Liver (tissue), 9 donors: ENCODE data around the gene SLC35A3. TPM values are rescaled to one million over a fixed set of nuclear protein-coding genes. Genes with fewer than 3 reads are reported as not detected.

Experiments
- DNase-seq: peaks from one replicate; pipeline ENCODE4 v3.0.0-alpha.2; 2017; ENCODE audit warnings: low spot score
- H3K27ac ChIP-seq, 2 donors: one replicate each; pipeline ENCODE4 v1.7.0; 2013; ENCODE audit warnings: inconsistent platforms in 2 of 2, low read length in 2 of 2, control low read depth in 1 of 2, low read depth in 1 of 2, mild to moderate bottlenecking in 1 of 2
- H3K27me3 ChIP-seq, 4 donors: one replicate each; pipeline versions ENCODE4 v1.6.1 to v1.7.0; 2013; ENCODE audit warnings: low read length in 3 of 4, inconsistent platforms in 1 of 4, mild to moderate bottlenecking in 1 of 4, moderate library complexity in 1 of 4; ENCODE audit not compliant: control insufficient read depth in 4 of 4, insufficient read depth in 4 of 4
- H3K36me3 ChIP-seq, 4 donors: one replicate each; pipeline versions ENCODE4 v1.6.1 to v1.7.0; 2013; ENCODE audit warnings: low read length in 3 of 4, mild to moderate bottlenecking in 3 of 4, low read depth in 1 of 4, moderate library complexity in 1 of 4; ENCODE audit not compliant: control insufficient read depth in 4 of 4, insufficient read depth in 3 of 4
- H3K4me1 ChIP-seq, 4 donors: one replicate each; pipeline versions ENCODE4 v1.6.1 to v1.7.0; 2013; ENCODE audit warnings: low read length in 3 of 4, mild to moderate bottlenecking in 3 of 4, moderate library complexity in 1 of 4; ENCODE audit not compliant: control insufficient read depth in 4 of 4, insufficient read depth in 4 of 4
- H3K4me3 ChIP-seq, 3 donors: one replicate each; pipeline versions ENCODE4 v1.6.1 to v1.7.0; 2013; ENCODE audit warnings: low read length in 3 of 3, control low read depth in 1 of 3, low read depth in 1 of 3, mild to moderate bottlenecking in 1 of 3
- H3K9ac ChIP-seq, 2 donors: one replicate each; pipeline ENCODE4 v1.7.0; 2013; ENCODE audit warnings: low read length in 2 of 2, mild to moderate bottlenecking in 2 of 2, moderate library complexity in 2 of 2, control low read depth in 1 of 2, low read depth in 1 of 2
- H3K9me3 ChIP-seq, 4 donors: one replicate each; pipeline versions ENCODE4 v1.6.1 to v1.7.0; 2013; ENCODE audit warnings: low read length in 3 of 4; ENCODE audit not compliant: control insufficient read depth in 4 of 4
- EGR1 ChIP-seq, 2 donors: IDR thresholded peaks; 2 replicates each; pipeline ENCODE4 v1.6.1; 2016 to 2018; ENCODE audit warnings: antibody characterized with exemption in 2 of 2, low read depth in 2 of 2
- FOXA1 ChIP-seq: IDR thresholded peaks from 2 replicates; pipeline ENCODE4 v1.6.1; 2016; ENCODE audit warnings: antibody characterized with exemption
- FOXA2 ChIP-seq: IDR thresholded peaks from 2 replicates; pipeline ENCODE4 v1.6.1; 2016; ENCODE audit warnings: antibody characterized with exemption
- GABPA ChIP-seq, 2 donors: IDR thresholded peaks in 1 of 2; conservative IDR thresholded peaks in 1 of 2; 2 replicates each; pipeline ENCODE4 v1.6.1; 2016; ENCODE audit warnings: antibody characterized with exemption in 2 of 2, mild to moderate bottlenecking in 1 of 2, moderate library complexity in 1 of 2
- HNF4A ChIP-seq, 2 donors: conservative IDR thresholded peaks; 2 replicates each; pipeline ENCODE4 v1.6.1; 2016; ENCODE audit warnings: antibody characterized with exemption in 2 of 2, mild to moderate bottlenecking in 2 of 2
- HNF4G ChIP-seq: IDR thresholded peaks from 2 replicates; pipeline ENCODE4 v1.6.1; 2016; ENCODE audit warnings: antibody characterized with exemption
- JUND ChIP-seq, 2 donors: IDR thresholded peaks; 2 replicates each; pipeline ENCODE4 v1.6.1; 2016; ENCODE audit warnings: antibody characterized with exemption in 2 of 2
- NR2F2 ChIP-seq: IDR thresholded peaks from 2 replicates; pipeline ENCODE4 v1.6.1; 2016; ENCODE audit warnings: antibody characterized with exemption
- RAD21 ChIP-seq, 2 donors: IDR thresholded peaks; 2 replicates each; pipeline ENCODE4 v1.6.1; 2016; ENCODE audit warnings: antibody characterized with exemption in 2 of 2, mild to moderate bottlenecking in 2 of 2
- RXRA ChIP-seq, 2 donors: IDR thresholded peaks; 2 replicates each; pipeline ENCODE4 v1.6.1; 2017 to 2018; ENCODE audit warnings: antibody characterized with exemption in 2 of 2, mild to moderate bottlenecking in 1 of 2
- SP1 ChIP-seq: IDR thresholded peaks from 2 replicates; pipeline ENCODE4 v1.6.1; 2018; ENCODE audit warnings: antibody characterized with exemption, mild to moderate bottlenecking
- TAF1 ChIP-seq: conservative IDR thresholded peaks from 2 replicates; pipeline ENCODE4 v1.6.1; 2016; ENCODE audit warnings: antibody characterized with exemption, mild to moderate bottlenecking
- YY1 ChIP-seq: IDR thresholded peaks from 2 replicates; pipeline ENCODE4 v1.6.1; 2016; ENCODE audit warnings: antibody characterized with exemption, mild to moderate bottlenecking
- WGBS: extraction: QIAGEN DNeasy Blood & Tissue Kit; methylation state at CpG from one replicate; pipeline ENCODE4 v1.1.7; 2013; 5-methylcytosine and 5-hydroxymethylcytosine counted together
- polyA plus RNA-seq, 2 donors: library from polyadenylated mRNA; stranded (reverse) in 1 of 2; unstranded in 1 of 2; fragments of 200-250 nt in 1 of 2; fragments of >200 nt in 1 of 2; fragmentation: Nextera tagmentation in 1 of 2; extraction: Ambion mirVana in 1 of 2; gene quantifications; one replicate each; pipeline versions ENCODE4 v1.2.1 to v1.2.3, GENCODE V29; 2013 to 2015
- total RNA-seq, 2 donors: library from RNA; depleted of rRNA; stranded (reverse); fragments of >200 nt; gene quantifications; one replicate each; pipeline ENCODE4 v1.2.3, GENCODE V29; 2014
- TF ChIP-seq, protein P1 (sequence below): IDR thresholded peaks from 2 replicates; pipeline ENCODE4 v1.6.1; 2016; ENCODE audit warnings: antibody characterized with exemption, mild to moderate bottlenecking
- TF ChIP-seq, protein P2 (sequence below): fragments of 150-350 bp; IDR thresholded peaks from 2 replicates; pipeline ENCODE4 v1.5.1; 2017; ENCODE audit warnings: improper control_type of control experiment, low read depth, low read length; ENCODE audit not compliant: missing input control
- TF ChIP-seq, protein P3 (sequence below): IDR thresholded peaks from 2 replicates; pipeline ENCODE4 v1.6.1; 2016; ENCODE audit warnings: antibody characterized with exemption
- donor health status: healthy.
- donor health status: healthy.
- donor health status: healthy.
- donor health status: healthy.
- donor health status: healthy.

The SLC35A3 gene
- total and polyA plus RNA-seq, 4 donors, result 12.1 to 35.1 (median 14.4) TPM

DNA sequence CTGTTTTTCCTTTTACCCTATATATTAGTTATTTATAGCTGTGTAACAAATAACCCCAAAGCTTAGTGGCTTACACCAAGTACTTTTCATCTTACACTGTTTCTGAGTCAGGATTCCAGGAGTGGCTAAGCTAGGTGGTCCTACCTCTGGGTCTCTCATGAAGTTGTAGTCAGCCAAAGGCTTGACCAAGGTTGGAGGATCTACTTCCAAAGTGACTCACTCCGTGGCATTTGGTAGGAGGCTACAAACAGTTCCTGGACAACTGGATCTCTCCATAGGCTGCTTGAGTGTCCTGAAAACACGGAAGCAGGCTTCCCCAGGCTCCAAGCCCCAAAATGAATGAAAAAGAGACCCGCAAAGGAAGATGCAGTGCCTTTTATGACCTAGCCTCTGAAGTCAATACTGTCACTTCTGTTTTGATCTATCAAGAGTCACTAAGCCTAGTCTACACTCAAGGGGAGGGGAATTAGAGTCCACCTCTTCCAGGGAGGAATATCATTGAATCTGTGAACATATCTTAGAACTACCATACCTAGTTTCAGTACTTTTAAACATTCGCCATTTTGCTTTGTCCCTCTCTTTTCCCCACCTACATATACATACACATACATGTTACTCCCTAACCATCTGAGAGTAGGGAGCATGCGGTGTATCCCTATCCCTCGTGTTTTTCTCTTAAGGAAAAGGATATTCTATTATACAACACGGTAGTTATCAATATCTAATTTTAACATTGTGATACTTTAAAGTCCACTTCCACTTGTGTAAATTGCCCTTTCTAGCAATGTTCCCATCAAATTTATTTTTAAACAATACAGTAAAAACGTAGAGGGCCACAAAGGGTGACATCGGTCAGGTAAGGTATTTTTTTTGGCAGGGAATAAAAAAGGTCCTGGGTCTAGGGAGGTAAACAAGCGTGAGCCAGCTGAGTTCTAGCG lies 67.2 kb downstream of the SLC35A3 start:
- DNase-seq, result no peak
- peak overlapping the region; percentile 70 to 92 (median 89) for H3K4me3 ChIP-seq
- H3K9ac ChIP-seq, result peak overlapping the region; percentile 94 to 100
- WGBS, result 22% methylated on average over 11 of the region's 11 CpGs
- H3K27ac ChIP-seq, result peak overlapping the region; percentile 89 to 95
- H3K9me3 ChIP-seq, result no peaks in the 10 kb centered on the region
- H3K4me1 ChIP-seq, result peaks cover 2 to 19% (median 4%) of the 10 kb centered on the region in 4 donors
- no peaks in the 10 kb centered on the region for H3K27me3 ChIP-seq
- TF ChIP-seq NR2F2 (no peak), TAF1 (no peak), FOXA2 (no peak)
- H3K36me3 ChIP-seq, result no peaks in the 10 kb centered on the region

DNA sequence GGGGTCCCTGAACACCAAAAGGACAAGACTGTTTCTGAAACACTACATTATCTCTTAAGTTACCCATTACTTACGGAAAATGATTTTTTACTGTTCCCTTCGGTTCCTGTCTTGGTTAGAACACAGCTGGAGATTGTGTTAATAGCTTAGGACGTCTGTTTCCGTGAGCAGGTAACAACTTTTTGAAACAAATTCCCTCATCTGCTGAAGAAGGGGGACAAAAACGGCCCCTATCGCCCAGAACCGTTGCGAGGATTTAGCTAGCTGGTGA lies 67.8 kb downstream of the SLC35A3 start:
- Histone ChIP-seq H3K27me3 (no peaks in the 10 kb centered on the region), H3K27ac (peak overlapping the region; percentile 89 to 95), H3K4me1 (peaks cover 2 to 21% (median 6%) of the 10 kb centered on the region in 4 donors), H3K36me3 (no peaks in the 10 kb centered on the region), H3K9me3 (no peaks in the 10 kb centered on the region), H3K9ac (peak overlapping the region; percentile 94 to 100), H3K4me3 (peak overlapping the region; percentile 70 to 92 (median 89))
- WGBS, result under 1% methylated on average over 8 of the region's 8 CpGs
- no peak for DNase-seq
- TF ChIP-seq FOXA2 (no peak), YY1 (no peak), TAF1 (peak; percentile 58), EGR1 (IDR thresholded peaks at IDR 0.05; ENCODE audit: low read depth in 2 of 2) (no peak), JUND (IDR thresholded peaks at IDR 0.05) (no peak), GABPA (IDR thresholded peaks at IDR 0.05 in 1 of 2, conservative IDR thresholded peaks at IDR 0.05 in 1 of 2) (no peak), RXRA (IDR thresholded peaks at IDR 0.05) (peak in 1 of 2 donors; percentile 3)
- TF ChIP-seq, protein P1, sequence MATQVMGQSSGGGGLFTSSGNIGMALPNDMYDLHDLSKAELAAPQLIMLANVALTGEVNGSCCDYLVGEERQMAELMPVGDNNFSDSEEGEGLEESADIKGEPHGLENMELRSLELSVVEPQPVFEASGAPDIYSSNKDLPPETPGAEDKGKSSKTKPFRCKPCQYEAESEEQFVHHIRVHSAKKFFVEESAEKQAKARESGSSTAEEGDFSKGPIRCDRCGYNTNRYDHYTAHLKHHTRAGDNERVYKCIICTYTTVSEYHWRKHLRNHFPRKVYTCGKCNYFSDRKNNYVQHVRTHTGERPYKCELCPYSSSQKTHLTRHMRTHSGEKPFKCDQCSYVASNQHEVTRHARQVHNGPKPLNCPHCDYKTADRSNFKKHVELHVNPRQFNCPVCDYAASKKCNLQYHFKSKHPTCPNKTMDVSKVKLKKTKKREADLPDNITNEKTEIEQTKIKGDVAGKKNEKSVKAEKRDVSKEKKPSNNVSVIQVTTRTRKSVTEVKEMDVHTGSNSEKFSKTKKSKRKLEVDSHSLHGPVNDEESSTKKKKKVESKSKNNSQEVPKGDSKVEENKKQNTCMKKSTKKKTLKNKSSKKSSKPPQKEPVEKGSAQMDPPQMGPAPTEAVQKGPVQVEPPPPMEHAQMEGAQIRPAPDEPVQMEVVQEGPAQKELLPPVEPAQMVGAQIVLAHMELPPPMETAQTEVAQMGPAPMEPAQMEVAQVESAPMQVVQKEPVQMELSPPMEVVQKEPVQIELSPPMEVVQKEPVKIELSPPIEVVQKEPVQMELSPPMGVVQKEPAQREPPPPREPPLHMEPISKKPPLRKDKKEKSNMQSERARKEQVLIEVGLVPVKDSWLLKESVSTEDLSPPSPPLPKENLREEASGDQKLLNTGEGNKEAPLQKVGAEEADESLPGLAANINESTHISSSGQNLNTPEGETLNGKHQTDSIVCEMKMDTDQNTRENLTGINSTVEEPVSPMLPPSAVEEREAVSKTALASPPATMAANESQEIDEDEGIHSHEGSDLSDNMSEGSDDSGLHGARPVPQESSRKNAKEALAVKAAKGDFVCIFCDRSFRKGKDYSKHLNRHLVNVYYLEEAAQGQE, result no peak

DNA sequence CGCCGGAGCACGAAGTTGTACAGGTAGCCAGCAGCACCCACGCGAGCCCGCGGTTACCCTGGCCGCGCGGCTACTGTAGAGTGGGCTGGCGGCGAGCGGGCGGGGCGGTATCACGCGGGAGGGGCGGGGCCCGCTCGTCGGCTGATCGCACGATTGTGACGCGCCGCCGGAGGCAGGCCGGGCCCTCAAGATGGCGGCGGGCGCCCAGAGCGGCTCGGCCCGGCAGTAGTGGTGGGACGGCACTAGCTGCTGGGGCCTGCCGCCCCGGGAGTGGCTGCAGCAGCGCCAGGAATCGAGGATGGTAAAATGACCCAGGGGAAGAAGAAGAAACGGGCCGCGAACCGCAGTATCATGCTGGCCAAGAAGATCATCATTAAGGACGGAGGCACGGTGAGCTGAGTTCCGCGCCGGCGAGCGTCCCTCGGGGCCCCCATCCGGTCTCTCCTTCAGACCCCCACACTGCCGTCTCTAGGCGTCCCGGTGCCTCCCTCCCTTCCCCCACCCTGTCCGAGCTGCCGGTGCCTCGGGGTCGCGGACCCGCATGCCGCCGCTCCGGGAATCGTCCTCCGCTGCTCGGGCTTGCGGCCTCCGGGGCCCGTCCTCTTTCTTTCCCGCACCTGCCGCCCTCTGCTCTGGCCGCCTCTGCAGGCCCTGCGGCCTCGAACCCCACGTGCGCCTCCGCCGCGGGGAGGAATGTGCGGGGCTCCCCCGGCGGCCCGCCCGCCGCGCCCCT lies 68.3 kb downstream of the SLC35A3 start:
- Histone ChIP-seq H3K27me3 (no peaks in the 10 kb centered on the region), H3K36me3 (no peaks in the 10 kb centered on the region), H3K27ac (peak overlapping the region; percentile 89 to 95), H3K9ac (peak overlapping the region; percentile 94 to 100), H3K4me1 (peaks cover 2 to 21% (median 6%) of the 10 kb centered on the region in 4 donors), H3K4me3 (peak overlapping the region; percentile 70 to 92 (median 92)), H3K9me3 (no peaks in the 10 kb centered on the region)
- DNase-seq, result peak; percentile 90
- under 1% methylated on average over 87 of the region's 87 CpGs for WGBS
- TF ChIP-seq JUND (IDR thresholded peaks at IDR 0.05), result no peak
- TF ChIP-seq, protein P2, sequence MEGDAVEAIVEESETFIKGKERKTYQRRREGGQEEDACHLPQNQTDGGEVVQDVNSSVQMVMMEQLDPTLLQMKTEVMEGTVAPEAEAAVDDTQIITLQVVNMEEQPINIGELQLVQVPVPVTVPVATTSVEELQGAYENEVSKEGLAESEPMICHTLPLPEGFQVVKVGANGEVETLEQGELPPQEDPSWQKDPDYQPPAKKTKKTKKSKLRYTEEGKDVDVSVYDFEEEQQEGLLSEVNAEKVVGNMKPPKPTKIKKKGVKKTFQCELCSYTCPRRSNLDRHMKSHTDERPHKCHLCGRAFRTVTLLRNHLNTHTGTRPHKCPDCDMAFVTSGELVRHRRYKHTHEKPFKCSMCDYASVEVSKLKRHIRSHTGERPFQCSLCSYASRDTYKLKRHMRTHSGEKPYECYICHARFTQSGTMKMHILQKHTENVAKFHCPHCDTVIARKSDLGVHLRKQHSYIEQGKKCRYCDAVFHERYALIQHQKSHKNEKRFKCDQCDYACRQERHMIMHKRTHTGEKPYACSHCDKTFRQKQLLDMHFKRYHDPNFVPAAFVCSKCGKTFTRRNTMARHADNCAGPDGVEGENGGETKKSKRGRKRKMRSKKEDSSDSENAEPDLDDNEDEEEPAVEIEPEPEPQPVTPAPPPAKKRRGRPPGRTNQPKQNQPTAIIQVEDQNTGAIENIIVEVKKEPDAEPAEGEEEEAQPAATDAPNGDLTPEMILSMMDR, result no peak
- peak; percentile 19 to 36 for TF ChIP-seq RAD21 (IDR thresholded peaks at IDR 0.05)
- TF ChIP-seq FOXA1, result no peak
- TF ChIP-seq HNF4A (conservative IDR thresholded peaks at IDR 0.05), result no peak
- TF ChIP-seq EGR1 (IDR thresholded peaks at IDR 0.05; ENCODE audit: low read depth in 2 of 2), result no peak
- TF ChIP-seq, protein P3, sequence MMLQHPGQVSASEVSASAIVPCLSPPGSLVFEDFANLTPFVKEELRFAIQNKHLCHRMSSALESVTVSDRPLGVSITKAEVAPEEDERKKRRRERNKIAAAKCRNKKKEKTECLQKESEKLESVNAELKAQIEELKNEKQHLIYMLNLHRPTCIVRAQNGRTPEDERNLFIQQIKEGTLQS, result no peak
- TF ChIP-seq, protein P1, result peak; percentile 80
- peak in 1 of 2 donors; percentile 28 for TF ChIP-seq GABPA (IDR thresholded peaks at IDR 0.05 in 1 of 2, conservative IDR thresholded peaks at IDR 0.05 in 1 of 2)
- TF ChIP-seq HNF4G, result no peak
- peak; percentile 10 for TF ChIP-seq SP1
- TF ChIP-seq TAF1, result no peak
- TF ChIP-seq RXRA (IDR thresholded peaks at IDR 0.05), result peak in 1 of 2 donors; percentile 2
